Caco-2 (cell line): ENCODE measurements around the gene PRPSAP1. TPM values are rescaled to one million over a fixed set of nuclear protein-coding genes. Genes with fewer than 3 reads are reported as not detected.
A peak's percentile ranks its signal among the peaks of the same experiment; 100 is the strongest.

ENCODE experiments used
- BruUV-seq: library from RNA; stranded (reverse); fragments of 400-500 nt; replicated peaks from 2 replicates; lab custom pipeline; 2021; lab: Mats Ljungman, UMichigan
- CTCF ChIA-PET: fragments of 300-600 bp; sonication (Branson Sonifier 250); formaldehyde crosslinking; loops from one replicate; lab custom pipeline; 2022; ENCODE audit warnings: antibody characterized with exemption; lab: Charles Lee
- POLR2A ChIA-PET: fragments of 300-600 bp; sonication (Branson Sonifier 250); formaldehyde crosslinking; loops from one replicate; lab custom pipeline; 2022; ENCODE audit warnings: antibody characterized with exemption; lab: Charles Lee
- DNase-seq, 2 experiments: peaks; one replicate each; pipeline versions ENCODE4 v3.0.0 to v3.0.0-alpha.2; 2020 to 2022
- H3K27me3 ChIP-seq: replicated peaks from 2 replicates; pipeline ENCODE4 v1.6.0; 2011; ENCODE audit warnings: low read length; ENCODE audit not compliant: control insufficient read depth, insufficient read depth
- H3K36me3 ChIP-seq: 2 replicates; pipeline ENCODE4 v1.5.1; 2011; ENCODE audit warnings: low read length; ENCODE audit not compliant: control insufficient read depth, insufficient read depth
- H3K4me1 ChIP-seq: fragments of 250-450 bp; sonication (Bioruptor Pico); 2 replicates; pipeline ENCODE4 v1.5.1; 2020; ENCODE audit warnings: mild to moderate bottlenecking
- H3K4me3 ChIP-seq: 2 replicates; pipeline ENCODE4 v1.5.1; 2011; ENCODE audit warnings: low read depth, mild to moderate bottlenecking, control low read depth, low read length
- H3K9me3 ChIP-seq: fragments of 250-450 bp; sonication (Bioruptor Pico); 2 replicates; pipeline ENCODE4 v1.5.1; 2020; ENCODE audit warnings: mild to moderate bottlenecking, moderate library complexity
- H3K27ac Mint-ChIP-seq: one replicate; pipeline ENCODE4 v1.8.0; 2022; ENCODE audit warnings: mixed read lengths; ENCODE audit not compliant: unreplicated experiment
- H3K27me3 Mint-ChIP-seq: one replicate; pipeline ENCODE4 v1.8.0; 2022; ENCODE audit warnings: mixed read lengths; ENCODE audit not compliant: insufficient read depth, unreplicated experiment
- H3K36me3 Mint-ChIP-seq: one replicate; pipeline ENCODE4 v1.8.0; 2022; ENCODE audit warnings: mild to moderate bottlenecking, mixed read lengths; ENCODE audit not compliant: insufficient read depth, unreplicated experiment
- H3K4me1 Mint-ChIP-seq: one replicate; pipeline ENCODE4 v1.8.0; 2022; ENCODE audit warnings: low read depth, mixed read lengths; ENCODE audit not compliant: unreplicated experiment
- H3K4me3 Mint-ChIP-seq: one replicate; pipeline ENCODE4 v1.8.0; 2022; ENCODE audit warnings: mild to moderate bottlenecking, moderate library complexity, mixed read lengths; ENCODE audit not compliant: unreplicated experiment
- H3K9me3 Mint-ChIP-seq: one replicate; pipeline ENCODE4 v1.8.0; 2022; ENCODE audit warnings: mixed read lengths; ENCODE audit not compliant: unreplicated experiment
- CTCF ChIP-seq, 2 experiments: fragments of 200-600 bp in 1 of 2; IDR thresholded peaks; 1 replicate in 1 of 2; 2 replicates in 1 of 2; pipeline versions ENCODE4 v1.5.1 to v1.8.0; 2011 to 2022; ENCODE audit warnings: antibody characterized with exemption in 1 of 2, control low read depth in 1 of 2, inconsistent platforms in 1 of 2, low read depth in 1 of 2, low read length in 1 of 2, mild to moderate bottlenecking in 1 of 2, moderate library complexity in 1 of 2; ENCODE audit not compliant: insufficient read depth in 1 of 2, severe bottlenecking in 1 of 2, unreplicated experiment in 1 of 2
- intact Hi-C: fragments of 100-400 bp; cut with micrococcal nuclease; formaldehyde crosslinking; loops from one replicate; pipeline ENCODE4 v1.10.0; 2022; ENCODE audit not compliant: unreplicated experiment
- total RNA-seq: library from RNA; stranded (reverse); gene quantifications from 2 replicates; pipeline ENCODE4 v1.2.3, GENCODE V29; 2022

PRPSAP1 gene
- total RNA-seq, 1 experiment from 2014 or later = 87.6 TPM

GRCh38 chr17:76331083-76331482 lies 22.6 kb downstream of the PRPSAP1 start:
- TF ChIP-seq CTCF (IDR thresholded peaks at IDR 0.05; ENCODE audit: insufficient read depth in 1 of 2, low read depth in 1 of 2, low read length in 1 of 2, severe bottlenecking in 1 of 2, unreplicated experiment in 1 of 2) = no peak
- ChIA-PET POLR2A (no interaction called here), CTCF (no interaction called here)
- Histone ChIP-seq H3K27me3 (no peaks in the 10 kb centered on the region), H3K9me3 (no peaks in the 10 kb centered on the region), H3K4me1 (peaks cover 17% of the 10 kb centered on the region), H3K4me3 (no peak overlapping the region), H3K36me3 (peaks cover 3% of the 10 kb centered on the region; the same call in 1 of the 2 replicates)
- no peaks in the 10 kb centered on the region for H3K27me3 Mint-ChIP-seq
- H3K4me3 Mint-ChIP-seq = no peak overlapping the region
- peak in 1 of 2 experiments; percentile 49 for DNase-seq
- no TSS peak for BruUV-seq
- peaks cover 18% of the 10 kb centered on the region for H3K4me1 Mint-ChIP-seq
- no peaks in the 10 kb centered on the region for H3K9me3 Mint-ChIP-seq
- intact Hi-C loops = no loop called here
- peaks cover 43% of the 10 kb centered on the region for H3K36me3 Mint-ChIP-seq
- no peak overlapping the region for H3K27ac Mint-ChIP-seq

- no peak for TF ChIP-seq CTCF (IDR thresholded peaks at IDR 0.05; ENCODE audit: insufficient read depth in 1 of 2, low read depth in 1 of 2, low read length in 1 of 2, severe bottlenecking in 1 of 2, unreplicated experiment in 1 of 2)
- H3K36me3 ChIP-seq = peaks cover 3% of the 10 kb centered on the region; the same call in 1 of the 2 replicates
- BruUV-seq = no TSS peak
- Mint-ChIP-seq H3K36me3 (peaks cover 57% of the 10 kb centered on the region), H3K4me1 (peaks cover 18% of the 10 kb centered on the region), H3K9me3 (no peaks in the 10 kb centered on the region), H3K4me3 (no peak overlapping the region), H3K27me3 (no peaks in the 10 kb centered on the region), H3K27ac (no peak overlapping the region)
- DNase-seq = no peak
- no peaks in the 10 kb centered on the region for H3K9me3 ChIP-seq
- POLR2A ChIA-PET = interaction anchor here (0.7 kb wide), 1 partner anchor 24 kb away, joined by 4 read pairs; no protein-coding TSS in a partner anchor
- H3K4me1 ChIP-seq = peaks cover 17% of the 10 kb centered on the region
- H3K4me3 ChIP-seq = no peak overlapping the region
- CTCF ChIA-PET = interaction anchor here (0.5 to 0.7 kb wide), 2 partner anchors 41 to 68 kb away, joined by 3 read pairs; no protein-coding TSS in a partner anchor
- intact Hi-C loops = loop anchor here (5.0 kb wide), 1 partner anchor 113 kb away; no protein-coding TSS in a partner anchor
- H3K27me3 ChIP-seq = no peaks in the 10 kb centered on the region
Measured at GRCh38 chr17:76329664-76330063, 24.1 kb downstream of the PRPSAP1 start.

DNA sequence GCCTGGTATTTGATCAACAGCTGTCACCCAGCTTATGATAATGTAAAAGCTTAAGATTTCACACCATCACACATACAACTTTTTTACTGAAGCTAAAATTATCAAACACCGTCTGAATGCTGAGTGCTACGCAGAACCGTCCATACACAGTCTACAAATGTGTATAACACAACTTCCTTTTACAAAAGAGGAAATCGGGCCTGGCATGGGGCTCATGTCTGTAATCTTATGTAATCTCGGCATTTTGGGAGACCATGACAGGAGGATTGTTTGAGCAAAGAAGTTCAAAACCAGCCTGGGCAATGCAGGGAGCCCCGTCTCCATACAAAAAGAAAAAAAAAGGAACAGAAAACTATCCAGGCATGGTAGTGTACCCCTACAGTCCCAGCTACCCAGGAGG lies 26.0 kb downstream of the PRPSAP1 start:
- Mint-ChIP-seq H3K4me3 (no peak overlapping the region), H3K27me3 (no peaks in the 10 kb centered on the region), H3K27ac (no peak overlapping the region), H3K4me1 (peaks cover 18% of the 10 kb centered on the region), H3K36me3 (peaks cover 73% of the 10 kb centered on the region), H3K9me3 (no peaks in the 10 kb centered on the region)
- POLR2A ChIA-PET = no interaction called here
- no peak for TF ChIP-seq CTCF (IDR thresholded peaks at IDR 0.05; ENCODE audit: insufficient read depth in 1 of 2, low read depth in 1 of 2, low read length in 1 of 2, severe bottlenecking in 1 of 2, unreplicated experiment in 1 of 2)
- Histone ChIP-seq H3K9me3 (no peaks in the 10 kb centered on the region), H3K27me3 (no peaks in the 10 kb centered on the region), H3K4me3 (no peak overlapping the region), H3K4me1 (peaks cover 17% of the 10 kb centered on the region), H3K36me3 (peaks cover 3% of the 10 kb centered on the region; the same call in 1 of the 2 replicates)
- BruUV-seq = no TSS peak
- intact Hi-C loops = loop anchor here (5.0 kb wide), 1 partner anchor 115 kb away; no protein-coding TSS in a partner anchor
- CTCF ChIA-PET = interaction anchor here (0.6 kb wide), 2 partner anchors 23 to 69 kb away, joined by 3 to 4 read pairs; no protein-coding TSS in a partner anchor
- DNase-seq = no peak
